KMS-11 (cell line): Measurements from ENCODE around the gene DOC2B.
A peak's percentile ranks its signal among the peaks of the same experiment; 100 is the strongest.
"Not testable (repeated sequence)": the region's sequence is repeated elsewhere in the genome, so short reads cannot be mapped to it uniquely, and the experiment has no call there.

Experiments
- H2AFZ ChIP-seq: fragments of 200-600 bp; sonication (generic); 2 replicates; pipeline ENCODE4 v1.6.1; 2016; ENCODE audit warnings: antibody characterized with exemption, mixed run types, low read depth
- H3K27ac ChIP-seq: fragments of 200-600 bp; sonication (generic); 2 replicates; pipeline ENCODE4 v1.6.1; 2016; ENCODE audit warnings: mild to moderate bottlenecking, mixed run types
- H3K27me3 ChIP-seq: fragments of 200-600 bp; sonication (generic); 2 replicates; pipeline ENCODE4 v1.6.1; 2017; ENCODE audit warnings: mild to moderate bottlenecking, low read depth, mixed run types, moderate library complexity; ENCODE audit not compliant: insufficient read depth
- H3K36me3 ChIP-seq: fragments of 200-600 bp; sonication (generic); 2 replicates; pipeline ENCODE4 v1.6.1; 2017; ENCODE audit warnings: mild to moderate bottlenecking, mixed run types; ENCODE audit not compliant: insufficient read depth
- H3K4me1 ChIP-seq: fragments of 200-600 bp; sonication (generic); 2 replicates; pipeline ENCODE4 v1.6.1; 2016; ENCODE audit warnings: mild to moderate bottlenecking, low read depth, mixed run types; ENCODE audit not compliant: poor library complexity, severe bottlenecking
- H3K4me2 ChIP-seq: fragments of 200-600 bp; sonication (generic); 2 replicates; pipeline ENCODE4 v1.7.0; 2016; ENCODE audit warnings: mild to moderate bottlenecking, mixed run types
- H3K4me3 ChIP-seq: fragments of 200-600 bp; sonication (generic); IDR thresholded peaks from 2 replicates; pipeline ENCODE4 v1.6.1; 2017; ENCODE audit warnings: low read depth, low read length, mixed read lengths; ENCODE audit not compliant: insufficient read depth
- H3K79me2 ChIP-seq: fragments of 200-600 bp; sonication (generic); 2 replicates; pipeline ENCODE4 v1.6.1; 2016; ENCODE audit warnings: low read depth, mixed run types; ENCODE audit not compliant: insufficient read depth
- H3K9ac ChIP-seq: fragments of 200-600 bp; sonication (generic); 2 replicates; pipeline ENCODE4 v1.6.1; 2016; ENCODE audit warnings: mild to moderate bottlenecking, mixed run types
- H4K20me1 ChIP-seq: fragments of 200-600 bp; sonication (generic); 2 replicates; pipeline ENCODE4 v1.6.1; 2016; ENCODE audit warnings: mild to moderate bottlenecking, mixed run types; ENCODE audit not compliant: insufficient read depth
- TF ChIP-seq, protein P1 (sequence below): fragments of 200-600 bp; sonication (generic); conservative IDR thresholded peaks from 2 replicates; pipeline ENCODE4 v1.6.1; 2017; ENCODE audit warnings: low read depth, mild to moderate bottlenecking, antibody characterized with exemption, low read length, moderate library complexity, mixed read lengths

Gene DOC2B

DNA sequence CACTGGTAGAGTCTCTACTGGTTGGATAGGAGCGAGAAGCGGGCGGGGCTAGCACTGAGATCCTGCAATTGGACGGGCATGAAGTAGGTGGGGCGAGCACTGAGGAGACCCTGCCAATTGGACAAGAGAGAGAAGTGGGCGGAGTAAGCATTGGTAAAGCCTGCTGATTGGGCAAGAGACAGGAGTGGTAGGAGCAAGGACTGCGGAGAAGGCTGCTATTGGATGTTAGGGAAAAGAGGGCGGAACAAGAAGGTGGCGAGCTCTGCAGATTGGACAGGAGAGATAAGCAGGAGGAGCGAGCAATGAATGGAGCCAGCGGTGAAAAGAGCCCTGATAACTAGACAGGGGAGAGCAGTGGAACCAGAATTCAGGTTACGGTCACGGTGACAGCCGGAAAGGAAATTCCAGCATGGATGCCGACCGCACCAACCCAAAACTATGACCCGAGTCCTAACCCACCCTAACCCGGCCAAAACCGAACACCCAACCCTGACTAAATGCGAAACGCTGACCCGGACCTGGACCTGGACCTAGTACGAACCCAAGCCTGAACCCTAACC lies 39.3 kb downstream of the DOC2B start:
- Histone ChIP-seq H3K4me2 (no peak overlapping the region), H3K4me1 (peaks cover 4% of the 10 kb centered on the region), H3K4me3 (no peak overlapping the region), H3K27me3 (peaks cover 3% of the 10 kb centered on the region; the same call in 1 of the 2 replicates), H4K20me1 (no peaks in the 10 kb centered on the region), H3K9ac (no peak overlapping the region), H3K27ac (no peak overlapping the region), H2AFZ (no peak overlapping the region), H3K36me3 (no peaks in the 10 kb centered on the region), H3K79me2 (no peaks in the 10 kb centered on the region)
- TF ChIP-seq, protein P1, sequence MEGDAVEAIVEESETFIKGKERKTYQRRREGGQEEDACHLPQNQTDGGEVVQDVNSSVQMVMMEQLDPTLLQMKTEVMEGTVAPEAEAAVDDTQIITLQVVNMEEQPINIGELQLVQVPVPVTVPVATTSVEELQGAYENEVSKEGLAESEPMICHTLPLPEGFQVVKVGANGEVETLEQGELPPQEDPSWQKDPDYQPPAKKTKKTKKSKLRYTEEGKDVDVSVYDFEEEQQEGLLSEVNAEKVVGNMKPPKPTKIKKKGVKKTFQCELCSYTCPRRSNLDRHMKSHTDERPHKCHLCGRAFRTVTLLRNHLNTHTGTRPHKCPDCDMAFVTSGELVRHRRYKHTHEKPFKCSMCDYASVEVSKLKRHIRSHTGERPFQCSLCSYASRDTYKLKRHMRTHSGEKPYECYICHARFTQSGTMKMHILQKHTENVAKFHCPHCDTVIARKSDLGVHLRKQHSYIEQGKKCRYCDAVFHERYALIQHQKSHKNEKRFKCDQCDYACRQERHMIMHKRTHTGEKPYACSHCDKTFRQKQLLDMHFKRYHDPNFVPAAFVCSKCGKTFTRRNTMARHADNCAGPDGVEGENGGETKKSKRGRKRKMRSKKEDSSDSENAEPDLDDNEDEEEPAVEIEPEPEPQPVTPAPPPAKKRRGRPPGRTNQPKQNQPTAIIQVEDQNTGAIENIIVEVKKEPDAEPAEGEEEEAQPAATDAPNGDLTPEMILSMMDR, result no peak

DNA sequence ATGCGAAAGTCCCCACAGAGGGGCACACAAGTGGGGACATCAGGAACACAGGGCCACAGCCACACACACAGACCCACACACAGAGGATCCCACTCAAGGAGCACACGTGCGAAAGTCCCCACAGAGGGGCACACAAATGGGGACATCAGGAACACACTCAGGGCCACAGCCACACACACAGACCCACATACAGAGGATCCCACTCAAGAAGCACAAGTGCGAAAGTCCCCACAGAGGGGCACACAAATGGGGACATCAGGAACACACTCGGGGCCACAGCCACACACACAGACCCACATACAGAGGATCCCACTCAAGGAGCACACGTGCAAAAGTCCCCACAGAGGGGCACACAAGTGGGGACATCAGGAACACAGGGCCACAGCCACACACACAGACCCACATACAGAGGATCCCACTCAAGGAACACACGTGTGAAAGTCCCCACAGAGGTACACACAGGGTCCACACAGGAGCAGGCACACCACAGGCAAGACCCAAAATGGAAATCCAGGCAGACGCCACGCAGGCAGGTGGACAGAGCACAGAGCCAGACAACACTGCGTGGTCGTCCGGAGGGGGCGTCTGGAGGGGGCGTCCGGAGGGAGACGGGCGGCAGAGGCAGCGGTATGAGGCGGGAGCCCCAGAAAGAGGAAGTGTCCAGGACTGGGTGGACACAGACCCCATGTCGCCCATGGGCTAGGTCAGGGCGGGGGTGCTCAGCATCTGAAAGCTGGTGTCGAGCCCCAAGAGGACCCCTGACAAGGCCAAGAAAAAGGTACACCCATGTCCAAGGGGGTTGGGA lies 41.8 kb downstream of the DOC2B start:
- not testable (repeated sequence) for H3K79me2 ChIP-seq, H3K36me3 ChIP-seq, H3K27ac ChIP-seq, H3K9ac ChIP-seq, H3K27me3 ChIP-seq, H3K4me1 ChIP-seq, H2AFZ ChIP-seq, H3K4me2 ChIP-seq, H3K4me3 ChIP-seq, H4K20me1 ChIP-seq

DNA sequence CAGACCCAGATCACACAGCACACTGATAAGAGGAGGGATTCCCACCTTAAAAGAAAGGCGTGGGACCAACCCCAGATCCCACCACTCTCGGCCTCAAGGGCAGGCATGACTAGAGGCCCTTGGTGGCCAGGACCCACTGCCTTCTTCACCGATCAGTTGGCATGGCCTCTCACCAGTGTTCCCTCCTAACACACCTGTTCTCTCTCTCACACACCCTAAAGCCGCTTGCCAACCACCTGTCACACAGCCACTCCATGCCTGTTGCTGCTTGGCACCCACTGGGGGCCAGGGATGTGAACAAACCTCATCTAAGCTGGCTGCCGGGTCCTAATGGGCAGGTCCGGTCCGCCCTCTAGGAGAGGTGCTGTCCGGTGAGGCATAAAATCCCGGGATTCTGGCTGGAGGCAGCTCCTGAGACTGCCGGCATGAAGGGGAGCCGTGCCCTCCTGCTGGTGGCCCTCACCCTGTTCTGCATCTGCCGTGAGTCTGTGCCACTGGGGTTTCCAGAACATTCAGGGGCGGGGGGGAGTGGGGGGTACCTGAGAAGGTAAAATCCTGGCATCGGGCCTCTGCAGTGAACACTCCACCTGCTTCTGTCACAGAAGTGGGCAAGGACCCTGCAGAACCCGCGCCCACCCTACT lies 44.2 kb downstream of the DOC2B start, which contains the start of gene SCGB1C2:
TSS of gene SCGB1C2 (plus strand) at position 404 of the 642 bp plus-strand sequence. CDS start at position 426, 22 bp downstream.
- H3K27me3 ChIP-seq, H3K4me1 ChIP-seq, H3K27ac ChIP-seq, H2AFZ ChIP-seq, H3K9ac ChIP-seq, H3K36me3 ChIP-seq, H4K20me1 ChIP-seq, H3K79me2 ChIP-seq, H3K4me2 ChIP-seq, H3K4me3 ChIP-seq: not testable (repeated sequence)

DNA sequence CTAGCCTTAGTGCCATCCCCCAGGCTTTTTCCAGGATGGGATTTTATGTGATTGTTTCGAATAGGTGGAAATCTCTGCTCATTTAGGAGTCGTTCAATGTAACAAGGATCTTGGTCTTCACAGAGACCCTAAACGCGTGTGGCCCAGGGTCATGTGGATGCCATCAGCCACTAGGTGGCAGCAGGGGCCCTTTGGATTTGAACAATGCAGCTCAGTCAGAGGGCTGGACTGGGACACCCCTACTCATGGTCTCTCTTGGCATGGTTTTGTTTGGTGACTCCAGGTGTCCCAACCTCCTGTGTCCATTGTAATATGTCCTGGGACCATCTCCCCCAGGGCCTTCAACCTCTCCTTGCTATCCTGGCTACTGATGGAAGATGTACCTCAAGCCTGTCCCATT lies 44.9 kb downstream of the DOC2B start:
- H3K9ac ChIP-seq, H4K20me1 ChIP-seq, H3K36me3 ChIP-seq, H3K27me3 ChIP-seq, H2AFZ ChIP-seq, H3K79me2 ChIP-seq, H3K4me1 ChIP-seq, H3K4me3 ChIP-seq, H3K27ac ChIP-seq, H3K4me2 ChIP-seq: not testable (repeated sequence)
- TF ChIP-seq, protein P1, result peak; percentile 24; the same call in 1 of the 2 replicates

DNA sequence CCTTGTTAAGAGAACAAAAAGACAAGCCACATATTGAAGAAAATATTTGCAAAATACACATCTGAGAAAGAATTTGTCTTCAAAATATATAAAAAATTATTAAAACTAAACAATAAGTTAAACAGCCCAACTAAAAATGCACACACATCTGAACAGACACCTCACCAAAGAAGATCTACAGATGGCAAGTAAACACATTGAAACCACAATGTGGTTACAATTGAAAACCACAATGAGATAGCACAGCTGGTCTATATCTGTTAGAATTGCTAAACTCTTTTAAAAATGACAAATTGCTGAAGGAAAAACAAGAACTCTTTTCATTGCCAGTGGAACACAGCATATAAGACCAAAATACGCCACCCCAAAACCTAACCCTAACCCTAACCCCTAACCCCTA lies 45.6 kb downstream of the DOC2B start:
- not testable (repeated sequence) for H3K27me3 ChIP-seq, H4K20me1 ChIP-seq, H3K9ac ChIP-seq, H3K36me3 ChIP-seq, H3K27ac ChIP-seq, H3K4me1 ChIP-seq, H3K4me3 ChIP-seq, H2AFZ ChIP-seq, H3K4me2 ChIP-seq, H3K79me2 ChIP-seq

DNA sequence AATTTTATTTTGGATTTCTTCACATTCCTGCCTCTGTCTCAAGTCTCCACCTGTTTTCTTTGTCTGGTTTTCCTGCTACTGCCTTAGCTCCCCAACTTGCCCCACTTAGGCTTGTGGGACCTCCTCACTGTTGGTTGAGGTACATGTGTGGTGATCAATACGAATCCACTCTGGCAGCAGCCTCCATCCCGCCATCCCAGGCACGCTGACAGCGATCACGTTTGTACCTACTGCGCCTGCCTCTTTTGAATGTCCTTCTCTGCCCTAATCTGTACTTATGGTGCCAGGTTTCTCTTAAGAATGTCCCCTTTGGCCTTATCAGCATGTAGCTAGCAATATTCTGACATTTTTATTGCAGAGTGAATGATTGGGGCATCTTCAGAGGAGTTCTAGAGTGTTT lies 46.4 kb downstream of the DOC2B start:
- H3K9ac ChIP-seq, H3K4me1 ChIP-seq, H3K27me3 ChIP-seq, H3K27ac ChIP-seq, H2AFZ ChIP-seq, H3K36me3 ChIP-seq, H3K4me3 ChIP-seq, H3K79me2 ChIP-seq, H4K20me1 ChIP-seq, H3K4me2 ChIP-seq: not testable (repeated sequence)
